ENCODE measurements around the gene NHEJ1.

The NHEJ1 gene

GRCh38 chr2:219182331-219183150 lies 21.9 kb upstream of the NHEJ1 start:
- DNase-seq: peak; percentile 64 to 75 (median 72)

DNA sequence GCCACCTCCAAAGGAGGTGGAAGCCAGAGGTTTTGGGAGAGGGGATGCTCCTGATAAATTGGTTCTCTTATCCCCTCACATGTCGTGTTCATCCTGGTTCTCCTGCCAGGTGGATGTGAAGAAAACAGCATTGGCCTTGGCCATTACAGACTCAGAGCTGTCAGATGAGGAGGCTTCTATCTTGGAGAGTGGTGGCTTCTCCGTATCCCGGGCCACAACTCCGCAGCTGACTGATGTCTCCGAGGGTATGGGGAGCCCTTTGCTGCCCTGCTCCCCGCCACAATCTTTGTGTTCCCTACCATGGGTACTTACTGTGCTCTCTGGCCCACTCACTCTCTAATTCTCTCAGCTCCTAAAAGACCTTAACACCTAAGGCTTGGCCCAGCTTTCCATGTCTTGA lies 20.9 kb upstream of the NHEJ1 start:
- DNase-seq: no peak

DNA sequence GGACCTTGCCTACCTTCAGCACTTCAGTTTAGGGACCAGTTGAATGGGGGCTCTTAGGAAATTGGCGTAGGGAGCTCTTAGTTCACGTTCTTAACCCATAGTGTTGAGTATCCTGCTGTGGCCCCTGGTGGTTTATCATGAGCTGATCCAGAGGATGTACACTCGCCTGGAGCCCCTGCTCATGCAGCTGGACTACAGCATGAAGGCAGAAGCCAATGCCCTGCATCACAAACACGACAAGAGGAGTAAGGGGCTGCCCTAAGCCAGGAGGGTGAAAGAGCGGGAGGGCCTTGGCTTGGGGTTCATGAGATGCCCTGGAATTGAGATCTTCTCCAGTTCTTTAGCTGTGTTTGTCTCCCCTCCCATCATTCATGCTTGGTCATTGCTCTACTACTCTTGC lies 20.3 kb upstream of the NHEJ1 start:
- DNase-seq: no peak

- DNase-seq: no peak
These were observed 19.2 kb upstream of the NHEJ1 start for GRCh38 chr2:219179601-219180465.

- peak in 3 of 4 experiments; percentile 47 to 67 (median 64) for DNase-seq
These were observed 18.0 kb upstream of the NHEJ1 start for GRCh38 chr2:219178377-219179175.

GRCh38 chr2:219177552-219178376 lies 17.1 kb upstream of the NHEJ1 start, which contains the start of gene RETREG2:
TSS of gene RETREG2 (plus strand) at chr2:219178275. CDS start at chr2:219178353, 78 bp downstream.
- peak; percentile 92 to 98 (median 96) for DNase-seq

DNA sequence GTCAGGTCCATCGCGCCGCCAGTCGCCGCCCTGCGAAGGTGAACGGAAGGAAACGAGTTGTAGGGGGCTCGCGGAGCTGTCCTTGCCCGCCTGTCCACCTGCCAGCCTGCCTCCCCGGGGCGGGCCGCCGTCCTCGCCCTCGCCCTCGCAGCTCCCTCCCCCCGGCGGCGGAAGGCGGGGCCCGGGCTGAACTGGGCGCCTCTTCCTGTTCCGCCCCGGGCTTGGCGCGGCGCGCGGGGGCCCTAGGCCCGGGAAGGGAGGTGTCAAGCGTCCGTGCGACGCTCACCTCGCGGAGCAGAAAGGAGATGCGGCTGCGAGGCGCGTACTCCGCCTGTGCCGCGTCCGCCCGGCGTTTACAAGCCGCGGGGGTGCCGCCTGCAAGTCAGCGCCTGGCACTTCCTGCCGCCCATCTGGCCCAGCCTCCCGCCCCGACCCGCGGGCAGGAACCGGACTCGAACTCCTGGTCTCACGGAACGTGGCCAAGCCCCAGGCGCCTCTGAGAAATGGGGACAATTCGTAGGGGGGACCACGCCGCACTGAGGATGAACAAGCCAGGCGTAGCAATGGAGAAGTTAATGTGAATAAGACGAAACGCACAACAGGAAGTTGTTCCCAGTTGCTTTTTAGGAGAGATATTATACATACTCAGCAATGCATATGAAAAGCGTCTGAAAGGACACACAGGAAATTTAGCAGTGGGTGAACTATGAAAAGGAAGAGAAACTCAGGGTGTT lies 16.4 kb upstream of the NHEJ1 start, which contains the start of gene CNPPD1:
Gene CNPPD1, minus strand, starts transcription at position 108 of the 734 bp plus-strand sequence. Its CDS starts 97 bp downstream, at position 11.
- DNase-seq: peak; percentile 90 to 97 (median 94)

DNA sequence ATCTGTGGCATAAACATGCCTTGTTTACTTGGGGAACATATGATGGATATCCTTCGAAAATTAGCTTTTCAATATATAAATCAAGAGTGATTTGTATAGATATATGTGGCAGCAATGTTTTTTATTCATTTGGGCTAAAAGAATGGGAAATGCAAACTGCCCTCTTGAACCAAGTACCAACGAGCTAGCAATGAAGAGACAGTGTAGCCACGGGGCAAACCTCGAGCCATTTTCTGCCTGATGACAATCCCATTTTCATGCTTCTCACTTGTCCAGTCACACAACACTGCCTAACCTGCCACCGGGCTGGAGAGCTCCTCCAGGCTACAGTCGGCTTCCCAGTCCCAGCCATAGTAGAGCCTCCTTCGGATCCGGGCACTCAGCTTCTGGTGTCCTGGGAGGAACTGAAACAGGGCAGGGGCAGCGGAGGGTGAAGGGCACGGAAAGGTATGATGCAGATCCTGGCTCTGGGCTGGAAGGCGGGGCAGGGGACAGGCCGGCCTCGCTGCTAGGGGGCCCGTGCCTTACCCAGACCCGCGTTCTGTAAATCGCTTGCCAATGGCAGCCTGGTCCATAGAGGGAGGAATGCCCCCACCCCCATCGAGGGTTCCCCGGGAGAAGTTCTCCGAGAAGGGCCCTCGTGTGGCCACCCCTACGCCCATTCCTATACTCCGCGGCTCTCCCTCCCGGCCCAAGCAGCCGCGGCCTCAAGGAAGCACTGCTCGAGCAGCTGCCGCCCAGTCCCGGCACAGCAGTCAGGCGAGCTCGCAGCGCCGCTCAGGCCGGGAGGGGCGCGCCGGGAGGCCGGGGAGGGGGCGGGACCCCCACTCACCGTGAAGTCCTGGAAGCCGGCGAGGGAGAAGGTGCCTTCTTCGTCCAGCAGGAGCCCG lies 15.6 kb upstream of the NHEJ1 start:
- DNase-seq: peak; percentile 39 to 77 (median 64)

DNA sequence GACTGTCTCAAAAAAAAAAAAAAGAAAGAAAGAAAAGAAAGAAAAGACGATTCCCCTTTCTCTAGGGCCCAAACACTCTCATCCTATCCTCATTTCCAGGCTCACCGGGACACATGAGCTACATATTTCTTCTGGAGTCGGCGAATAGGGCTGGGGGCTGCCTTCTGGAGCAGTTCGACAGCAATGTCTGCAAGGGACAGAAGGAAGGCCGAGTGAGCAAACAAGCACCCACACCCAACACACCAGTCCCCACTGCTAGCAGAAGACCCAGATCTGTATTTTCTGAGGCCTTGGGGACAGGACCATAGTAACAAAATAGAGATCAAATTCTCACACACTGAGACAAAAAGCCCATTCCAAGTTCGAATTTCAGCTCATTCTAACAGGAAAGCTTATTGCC lies 14.9 kb upstream of the NHEJ1 start:
- no peak for DNase-seq

- no peak for DNase-seq
These were observed 14.2 kb upstream of the NHEJ1 start for GRCh38 chr2:219174801-219175200.

DNA sequence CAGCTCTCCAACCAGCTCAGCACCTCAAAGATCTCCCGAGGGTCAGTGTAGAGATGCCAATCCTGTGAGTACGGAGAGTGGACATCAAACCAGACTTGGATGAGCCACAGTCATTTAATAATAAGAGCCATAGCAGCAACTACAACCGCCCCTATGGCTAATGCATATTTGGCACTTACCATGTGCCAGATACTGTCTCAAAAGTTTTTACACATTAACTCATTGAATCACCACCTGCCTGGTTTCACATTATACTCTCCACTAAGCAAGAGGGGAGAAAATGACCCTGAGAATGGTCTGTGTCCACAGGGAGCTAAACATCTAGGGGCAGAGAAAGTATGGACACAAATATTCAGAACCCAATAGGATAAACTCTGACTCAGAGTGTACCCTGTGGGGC lies 13.5 kb upstream of the NHEJ1 start:
- no peak for DNase-seq

- DNase-seq: no peak
These were observed 12.6 kb upstream of the NHEJ1 start for GRCh38 chr2:219173176-219173575.

- no peak for DNase-seq
These were observed 11.9 kb upstream of the NHEJ1 start for GRCh38 chr2:219172231-219173154.

- peak; percentile 61 to 70 (median 64) for DNase-seq
These were observed 10.6 kb upstream of the NHEJ1 start for GRCh38 chr2:219171231-219171651.

DNA sequence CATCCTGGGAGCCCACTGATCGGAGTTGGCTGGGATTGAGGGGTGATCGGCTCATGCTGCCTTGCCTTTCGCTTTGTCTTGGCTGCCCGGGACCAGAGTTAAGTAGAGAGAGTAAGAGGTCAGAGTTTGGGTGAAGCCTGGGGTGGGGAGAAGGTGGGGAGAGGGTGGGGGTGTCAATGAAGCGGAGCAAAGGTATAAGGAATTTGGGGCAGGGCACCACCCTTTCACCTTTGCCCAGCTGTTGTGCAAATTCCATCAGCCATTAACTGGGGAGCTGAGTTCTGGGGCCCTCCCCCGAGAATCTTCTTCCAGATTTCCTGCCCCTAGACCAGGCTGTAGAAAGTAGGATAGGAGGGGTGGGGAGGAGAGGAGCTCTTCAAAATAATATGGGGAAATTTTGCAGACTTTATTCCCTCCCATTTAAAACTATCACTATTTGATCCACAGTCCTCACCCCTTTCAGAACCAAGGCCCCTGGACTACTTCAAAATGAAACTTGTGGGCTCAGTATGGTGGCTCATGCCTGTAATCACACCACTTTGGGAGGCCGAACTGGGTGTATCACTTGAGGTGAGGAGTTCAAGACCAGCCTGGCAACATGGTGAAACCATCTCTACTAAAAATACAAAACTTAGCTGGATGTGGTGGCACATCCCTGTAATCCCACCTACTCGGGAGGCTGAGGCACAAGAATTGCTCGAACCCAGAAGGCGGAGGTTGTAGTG lies 9.5 kb upstream of the NHEJ1 start, which contains the start of gene SLC23A3:
Gene SLC23A3, minus strand, starts transcription at position 100 of the 725 bp plus-strand sequence. Its CDS starts 45 bp downstream, at position 55.
- no peak for DNase-seq

DNA sequence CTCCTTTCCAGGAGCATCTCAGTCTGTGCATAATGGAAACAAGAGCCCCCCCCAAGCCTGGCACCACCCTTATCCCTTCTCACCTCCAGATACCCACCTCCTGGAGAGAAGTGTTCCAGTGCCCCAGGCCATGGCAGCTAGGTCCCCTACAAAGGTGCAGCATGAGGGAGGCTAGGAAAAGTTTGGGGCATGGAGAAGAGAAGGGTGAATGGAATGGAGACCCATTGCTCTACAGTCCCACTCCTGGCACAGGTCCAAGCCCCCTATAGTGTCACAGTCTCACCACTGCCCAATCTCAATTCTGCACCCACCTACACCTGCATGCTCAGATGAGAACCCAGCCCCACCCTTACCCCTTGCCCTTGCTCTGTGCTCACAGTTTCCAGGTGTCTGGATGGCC lies 8.3 kb upstream of the NHEJ1 start:
- DNase-seq: no peak

DNA sequence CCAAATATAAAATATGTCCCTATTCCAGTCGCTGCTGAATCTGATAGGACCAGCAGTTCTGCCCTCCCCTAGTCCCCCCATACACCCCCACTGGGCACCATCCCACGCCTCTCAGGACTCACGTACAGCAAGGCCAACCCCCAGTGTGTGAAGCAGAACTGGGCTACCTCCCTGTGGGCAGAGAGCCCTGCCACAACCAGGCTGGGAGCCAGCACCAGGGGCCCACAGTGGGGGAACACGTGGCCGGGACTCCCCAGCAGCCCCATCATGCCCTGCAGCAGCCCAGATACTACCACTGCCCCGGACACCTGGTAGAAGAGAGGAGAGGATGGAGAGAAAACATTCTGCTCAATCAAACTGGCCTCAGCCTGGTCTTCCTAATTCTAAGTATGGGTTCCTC lies 7.9 kb upstream of the NHEJ1 start:
- DNase-seq: peak in 3 of 4 experiments; percentile 12 to 36 (median 29)

- no peak for DNase-seq
These were observed 7.4 kb upstream of the NHEJ1 start for GRCh38 chr2:219167997-219168396.
